HCT116 (cell line): ENCODE data around the gene RAD51C. TPM values are rescaled to one million over a fixed set of nuclear protein-coding genes. Genes with fewer than 3 reads are reported as not detected.

Source experiments
- ATAC-seq: fragments of 200-7000 bp; cut with Tn5 transposase; 2 replicates; pipeline ENCODE4 v1.9.1; 2020; ENCODE audit warnings: mild to moderate bottlenecking, moderate library complexity
- BruUV-seq: library from RNA; stranded (reverse); fragments of 400-500 nt; replicated peaks from 2 replicates; lab custom pipeline; 2021; lab: Mats Ljungman, UMichigan
- CTCF ChIA-PET: fragments of 300-600 bp; sonication (Branson Sonifier 250); formaldehyde crosslinking; loops from one replicate; lab custom pipeline; 2021; ENCODE audit warnings: antibody characterized with exemption; lab: Charles Lee
- POLR2A ChIA-PET: fragments of 300-600, 350-600 bp; sonication (Branson Sonifier 250); formaldehyde crosslinking; loops from one replicate; lab custom pipeline; 2021; ENCODE audit warnings: antibody characterized with exemption; lab: Charles Lee
- RAD21 ChIA-PET, 2 experiments: fragments of 300-600 bp; sonication (Branson Sonifier 250); formaldehyde crosslinking; loops; one replicate each; lab custom pipeline; 2023; ENCODE audit warnings: low total read pairs in 2 of 2; ENCODE audit not compliant: uncharacterized antibody in 2 of 2, unreplicated experiment in 2 of 2, low non-redundant PET in 1 of 2; lab: Charles Lee
- DNase-seq: peaks from one replicate; pipeline ENCODE4 v3.0.0-alpha.2; 2010; ENCODE audit warnings: low read depth, low spot score
- H2AFZ ChIP-seq: fragments of 200-600 bp; shearing (Covaris generic), sonication (generic); 2 replicates; pipeline ENCODE4 v1.6.1; 2017; ENCODE audit warnings: low read depth, mixed run types, mixed read lengths, antibody characterized with exemption, low read length; ENCODE audit not compliant: poor library complexity, severe bottlenecking
- H3K27ac ChIP-seq: 2 replicates; pipeline ENCODE4 v1.5.1; 2012; ENCODE audit warnings: low read depth, low read length
- H3K27me3 ChIP-seq: fragments of 200-600 bp; sonication (generic); 2 replicates; pipeline ENCODE4 v1.6.1; 2016; ENCODE audit warnings: mixed run types, low read length, mixed read lengths; ENCODE audit not compliant: insufficient read depth
- H3K36me3 ChIP-seq, 2 experiments: fragments of 200-500 bp in 1 of 2; fragments of 200-600 bp in 1 of 2; sonication (Bioruptor generic) in 1 of 2; sonication (generic) in 1 of 2; 2 replicates each; pipeline versions ENCODE4 v1.5.1 to v1.6.1; 2014 to 2016; ENCODE audit warnings: low read length in 2 of 2, inconsistent platforms in 1 of 2, mixed read lengths in 1 of 2, mixed run types in 1 of 2; ENCODE audit not compliant: insufficient read depth in 2 of 2, control insufficient read depth in 1 of 2
- H3K4me1 ChIP-seq, 2 experiments: fragments of 200-600 bp in 1 of 2; sonication (generic) in 1 of 2; 2 replicates each; pipeline versions ENCODE4 v1.5.1 to v1.6.1; 2012 to 2017; ENCODE audit warnings: low read length in 2 of 2, inconsistent platforms in 1 of 2, mild to moderate bottlenecking in 1 of 2, mixed read lengths in 1 of 2, mixed run types in 1 of 2, moderate library complexity in 1 of 2; ENCODE audit not compliant: insufficient read depth in 2 of 2, control insufficient read depth in 1 of 2
- H3K4me2 ChIP-seq: fragments of 200-600 bp; sonication (generic); 2 replicates; pipeline ENCODE4 v1.6.1; 2017; ENCODE audit warnings: mixed run types, low read length, mixed read lengths
- H3K4me3 ChIP-seq, 2 experiments: fragments of 200-600 bp in 1 of 2; sonication (generic) in 1 of 2; replicated peaks in 1 of 2; 2 replicates each; pipeline ENCODE4 v1.5.1; 2011 to 2016; ENCODE audit warnings: low read length in 2 of 2, control low read depth in 1 of 2, low read depth in 1 of 2, mild to moderate bottlenecking in 1 of 2, mixed read lengths in 1 of 2, mixed run types in 1 of 2
- H3K79me2 ChIP-seq: fragments of 200-600 bp; sonication (generic); 2 replicates; pipeline ENCODE4 v1.6.1; 2017; ENCODE audit warnings: mild to moderate bottlenecking, mixed run types, low read length, moderate library complexity, mixed read lengths; ENCODE audit not compliant: insufficient read depth
- H3K9ac ChIP-seq: fragments of 200-600 bp; sonication (generic); 2 replicates; pipeline ENCODE4 v1.6.1; 2016; ENCODE audit warnings: low read length, mixed read lengths
- H3K9me2 ChIP-seq: fragments of 200-600 bp; sonication (generic), shearing (Covaris generic); 2 replicates; pipeline ENCODE4 v1.6.1; 2017; ENCODE audit warnings: mixed run types, mild to moderate bottlenecking, moderate library complexity; ENCODE audit not compliant: insufficient read depth
- H3K9me3 ChIP-seq, 2 experiments: fragments of 200-500 bp in 1 of 2; fragments of 200-600 bp in 1 of 2; sonication (Bioruptor generic) in 1 of 2; sonication (generic) in 1 of 2; 2 replicates each; pipeline ENCODE4 v1.6.1; 2014 to 2017; ENCODE audit warnings: low read length in 2 of 2, mixed read lengths in 2 of 2, inconsistent platforms in 1 of 2, low read depth in 1 of 2, mild to moderate bottlenecking in 1 of 2, mixed run types in 1 of 2, moderate library complexity in 1 of 2; ENCODE audit not compliant: control insufficient read depth in 1 of 2, insufficient read depth in 1 of 2
- H4K20me1 ChIP-seq: fragments of 200-600 bp; sonication (generic), shearing (Covaris generic); 2 replicates; pipeline ENCODE4 v1.6.1; 2017; ENCODE audit warnings: mixed run types, mild to moderate bottlenecking, moderate library complexity; ENCODE audit not compliant: insufficient read depth
- ATF3 ChIP-seq: IDR thresholded peaks from 2 replicates; pipeline ENCODE4 v1.6.1; 2012
- CBX3 ChIP-seq: IDR thresholded peaks from 2 replicates; pipeline ENCODE4 v1.6.1; 2012; ENCODE audit warnings: low read depth
- CEBPB ChIP-seq: IDR thresholded peaks from 2 replicates; pipeline ENCODE4 v1.6.1; 2012; ENCODE audit warnings: low read depth
- CTCF ChIP-seq, 3 experiments: fragments of 200-600 bp in 1 of 3; sonication (generic) in 1 of 3; IDR thresholded peaks in 2 of 3; conservative IDR thresholded peaks in 1 of 3; 2 replicates each; pipeline ENCODE4 v1.5.1; 2012 to 2017; ENCODE audit warnings: low read depth in 2 of 3, low read length in 2 of 3, antibody characterized with exemption in 1 of 3, borderline replicate concordance in 1 of 3, control low read depth in 1 of 3, mild to moderate bottlenecking in 1 of 3, mixed read lengths in 1 of 3, mixed run types in 1 of 3, moderate library complexity in 1 of 3; ENCODE audit not compliant: insufficient read depth in 1 of 3
- EGR1 ChIP-seq: IDR thresholded peaks from 2 replicates; pipeline ENCODE4 v1.6.1; 2012; ENCODE audit warnings: low read depth
- ELF1 ChIP-seq: IDR thresholded peaks from 2 replicates; pipeline ENCODE4 v1.6.1; 2012; ENCODE audit warnings: low read depth, borderline replicate concordance
- EZH2 ChIP-seq: fragments of 200-600 bp; sonication (generic); IDR thresholded peaks from 2 replicates; pipeline ENCODE4 v1.6.1; 2017; ENCODE audit warnings: antibody characterized with exemption, mixed run types
- FOSL1 ChIP-seq: IDR thresholded peaks from 2 replicates; pipeline ENCODE4 v1.6.1; 2012; ENCODE audit warnings: low read depth
- JUND ChIP-seq: IDR thresholded peaks from 2 replicates; pipeline ENCODE4 v1.6.1; 2012
- MAX ChIP-seq: IDR thresholded peaks from 2 replicates; pipeline ENCODE4 v1.6.1; 2012
- POLR2A ChIP-seq: IDR thresholded peaks from 2 replicates; pipeline ENCODE4 v1.7.0; 2011; ENCODE audit warnings: borderline replicate concordance; ENCODE audit not compliant: insufficient read depth, insufficient read length; ENCODE audit errors: extremely low read depth
- POLR2AphosphoS5 ChIP-seq: IDR thresholded peaks from 2 replicates; pipeline ENCODE4 v1.6.1; 2011; ENCODE audit warnings: mild to moderate bottlenecking, low read depth, low read length, moderate library complexity
- SIN3A ChIP-seq: IDR thresholded peaks from 2 replicates; pipeline ENCODE4 v1.6.1; 2012; ENCODE audit warnings: low read depth
- SP1 ChIP-seq: IDR thresholded peaks from 2 replicates; pipeline ENCODE4 v1.6.1; 2012; ENCODE audit warnings: low read depth
- SRF ChIP-seq: IDR thresholded peaks from 2 replicates; pipeline ENCODE4 v1.6.1; 2012; ENCODE audit warnings: low read depth
- TCF7L2 ChIP-seq: IDR thresholded peaks from 2 replicates; pipeline ENCODE4 v1.7.0; 2011; ENCODE audit warnings: borderline replicate concordance, inconsistent platforms; ENCODE audit not compliant: insufficient read depth, insufficient read length; ENCODE audit errors: extremely low read depth
- ZNF274 ChIP-seq: fragments of 200-500 bp; sonication (Bioruptor generic); IDR thresholded peaks from 2 replicates; pipeline ENCODE4 v1.6.1; 2014; ENCODE audit warnings: mild to moderate bottlenecking, low read depth, low read length, inconsistent platforms
- intact Hi-C: fragments of 100-400 bp; cut with micrococcal nuclease; formaldehyde crosslinking; loops from 2 replicates; pipeline ENCODE4 v1.10.0; 2022
- total RNA-seq: library from RNA; stranded (reverse); gene quantifications from one replicate; pipeline ENCODE4 v1.2.1, GENCODE V29; 2021; ENCODE audit not compliant: unreplicated experiment

RAD51C gene
- total RNA-seq, 1 experiment from 2014 or later = 94.9 TPM

GRCh38 chr17:58664302-58664701 lies 28.1 kb upstream of the RAD51C start:
- ChIA-PET POLR2A (interaction anchor here (0.9 to 9.9 kb wide), 4 partner anchors 15 to 135 kb away, joined by 3 to 162 read pairs (median 4); no protein-coding TSS in a partner anchor), RAD21 (no interaction called here), CTCF (no interaction called here)
- TF ChIP-seq SP1 (no peak), CEBPB (no peak), POLR2AphosphoS5 (no peak), JUND (no peak)
- Histone ChIP-seq H2AFZ (no peak overlapping the region), H4K20me1 (no peaks in the 10 kb centered on the region), H3K9me2 (no peaks in the 10 kb centered on the region), H3K9ac (no peak overlapping the region), H3K36me3 (no peaks in the 10 kb centered on the region), H3K79me2 (no peaks in the 10 kb centered on the region), H3K9me3 (no peaks in the 10 kb centered on the region; a peak in 1 of 4 replicates), H3K4me2 (no peak overlapping the region), H3K4me3 (no peak overlapping the region), H3K27me3 (no peaks in the 10 kb centered on the region), H3K27ac (no peak overlapping the region), H3K4me1 (peaks cover 27 to 53% of the 10 kb centered on the region in 2 experiments; a peak in 3 of 4 replicates)
- DNase-seq (no peak), ATAC-seq (no peak)
- no TSS peak for BruUV-seq
- intact Hi-C loops = no loop called here

GRCh38 chr17:58665946-58666857 lies 26.2 kb upstream of the RAD51C start:
- DNase-seq (peak; percentile 69), ATAC-seq (peak; percentile 16)
- no peaks in the 10 kb centered on the region for H3K27me3 ChIP-seq
- intact Hi-C loops = loop anchor here (1.0 kb wide), 1 partner anchor 13 kb away; no protein-coding TSS in a partner anchor
- peak overlapping the region; percentile 26 to 46 for H3K4me3 ChIP-seq
- H3K9me2 ChIP-seq = no peaks in the 10 kb centered on the region
- ChIA-PET CTCF (interaction anchor here (1.0 to 1.6 kb wide), 4 partner anchors 17 to 148 kb away, joined by 3 to 7 read pairs (median 4); no protein-coding TSS in a partner anchor), RAD21 (no interaction called here), POLR2A (interaction anchor here (0.6 to 9.9 kb wide), 9 partner anchors 8 to 148 kb away, joined by 3 to 162 read pairs (median 3); partner anchors contain the start of gene RAD51C)
- H3K27ac ChIP-seq = peak overlapping the region; percentile 67
- H3K9me3 ChIP-seq = no peaks in the 10 kb centered on the region
- peak overlapping the region; percentile 81 for H3K4me2 ChIP-seq
- TSS peak; percentile 100 for BruUV-seq
- no peaks in the 10 kb centered on the region for H4K20me1 ChIP-seq
- H3K79me2 ChIP-seq = no peaks in the 10 kb centered on the region
- H3K36me3 ChIP-seq = no peaks in the 10 kb centered on the region
- H3K4me1 ChIP-seq = peaks cover 25 to 50% of the 10 kb centered on the region in 2 experiments; a peak in 3 of 4 replicates
- H3K9ac ChIP-seq = peak overlapping the region; percentile 60
- H2AFZ ChIP-seq = peak overlapping the region; percentile 90
- TF ChIP-seq SRF = no peak
- TF ChIP-seq ZNF274 = no peak
- no peak for TF ChIP-seq ELF1
- peak; percentile 44; the same call in 1 of the 2 replicates for TF ChIP-seq SIN3A
- no peak for TF ChIP-seq FOSL1
- no peak for TF ChIP-seq CBX3
- no peak for TF ChIP-seq EZH2
- no peak for TF ChIP-seq CTCF (IDR thresholded peaks at IDR 0.05 in 2 of 3, conservative IDR thresholded peaks at IDR 0.05 in 1 of 3; ENCODE audit: borderline replicate concordance in 1 of 3, insufficient read depth in 1 of 3, low read depth in 2 of 3, low read length in 2 of 3)
- no peak for TF ChIP-seq MAX
- no peak for TF ChIP-seq EGR1
- no peak for TF ChIP-seq TCF7L2
- 0 out of 2 replicates have a peak, but pooled peaks have one; percentile 22 for TF ChIP-seq SP1
- peak; percentile 94 for TF ChIP-seq POLR2AphosphoS5
- no peak for TF ChIP-seq ATF3
- TF ChIP-seq POLR2A = peak; percentile 99
